HepG2 (cell line): ENCODE results near the gene PRR30.

Source experiments
- CEBPB ChIP-seq: IDR thresholded peaks from 2 replicates; pipeline ENCODE4 v1.6.1; 2011; ENCODE audit warnings: low read depth, low read length, improper control_type of control experiment, borderline replicate concordance
- ETV6 ChIP-seq: sonication (generic); formaldehyde crosslinking; conservative IDR thresholded peaks from 2 replicates; pipeline ENCODE4 v1.4.0; 2020; ENCODE audit warnings: missing genetic modification reagents
- JUN ChIP-seq: sonication (generic); formaldehyde crosslinking; IDR thresholded peaks from 2 replicates; pipeline ENCODE4 v1.4.0; 2020; ENCODE audit warnings: mild to moderate bottlenecking, missing genetic modification reagents
- POGZ ChIP-seq: sonication (generic); formaldehyde crosslinking; IDR thresholded peaks from 2 replicates; pipeline ENCODE4 v1.4.0; 2020; ENCODE audit warnings: mild to moderate bottlenecking, missing genetic modification reagents
- POLR2AphosphoS2 ChIP-seq: IDR thresholded peaks from 2 replicates; pipeline ENCODE4 v1.6.1; 2011; ENCODE audit warnings: low read depth, low read length, improper control_type of control experiment
- REPIN1 ChIP-seq: sonication (generic); formaldehyde crosslinking; IDR thresholded peaks from 2 replicates; pipeline ENCODE4 v1.8.0; 2022; ENCODE audit warnings: missing genetic modification reagents, low read depth, mild to moderate bottlenecking, borderline replicate concordance
- TRIM24 ChIP-seq: sonication (generic); formaldehyde crosslinking; IDR thresholded peaks from 2 replicates; pipeline ENCODE4 v1.8.0; 2022; ENCODE audit warnings: mild to moderate bottlenecking, missing genetic modification reagents
- YY1 ChIP-seq: IDR thresholded peaks from 2 replicates; pipeline ENCODE4 v1.6.1; 2011; ENCODE audit warnings: low read length, low read depth, moderate library complexity, mild to moderate bottlenecking; ENCODE audit not compliant: insufficient read depth, insufficient replicate concordance
- ZBTB1 ChIP-seq: sonication (generic); formaldehyde crosslinking; IDR thresholded peaks from 2 replicates; pipeline ENCODE4 v1.4.0; 2020; ENCODE audit warnings: missing genetic modification reagents, borderline replicate concordance
- ZNF30 ChIP-seq: sonication (generic); formaldehyde crosslinking; IDR thresholded peaks from 2 replicates; pipeline ENCODE4 v1.5.0; 2020; ENCODE audit warnings: mild to moderate bottlenecking, missing genetic modification reagents
- ZNF670 ChIP-seq: sonication (generic); formaldehyde crosslinking; IDR thresholded peaks from 2 replicates; pipeline ENCODE4 v1.8.0; 2022; ENCODE audit warnings: mild to moderate bottlenecking, missing genetic modification reagents, borderline replicate concordance
- TF ChIP-seq, protein P1 (sequence below): sonication (generic); formaldehyde crosslinking; IDR thresholded peaks from 2 replicates; pipeline ENCODE4 v1.5.0; 2020; ENCODE audit warnings: mild to moderate bottlenecking, missing genetic modification reagents, moderate library complexity
- TF ChIP-seq, protein P2 (sequence below): sonication (generic); formaldehyde crosslinking; IDR thresholded peaks from 2 replicates; pipeline ENCODE4 v1.4.0; 2020; ENCODE audit warnings: missing genetic modification reagents
- TF ChIP-seq, protein P3 (sequence below): sonication (generic); formaldehyde crosslinking; IDR thresholded peaks from 2 replicates; pipeline ENCODE4 v1.8.0; 2022; ENCODE audit warnings: mild to moderate bottlenecking, missing genetic modification reagents, borderline replicate concordance

DNA sequence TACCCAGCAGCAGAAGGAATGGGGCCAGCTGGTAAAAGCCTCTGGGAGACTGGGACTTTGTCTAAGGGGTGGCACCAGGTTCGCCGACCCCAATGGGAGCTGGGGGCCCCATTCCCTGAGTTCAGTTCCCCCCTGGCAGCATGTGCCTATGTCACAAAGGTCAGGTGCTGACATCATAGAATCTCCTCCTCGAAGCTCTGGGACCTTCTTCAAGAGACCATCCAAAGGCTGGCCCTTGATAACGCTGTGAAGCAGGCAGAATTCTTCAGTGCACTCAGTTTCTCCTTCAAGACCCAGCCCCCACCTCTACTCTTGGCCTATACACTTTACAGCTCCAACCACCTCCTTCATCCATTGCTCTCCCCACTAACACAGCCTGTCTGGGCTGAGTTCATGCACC lies at the start of gene PRR30:
- TF ChIP-seq CEBPB (no peak), POGZ (CRISPR knock-in tag) (no peak), POLR2AphosphoS2 (no peak), ZBTB1 (CRISPR knock-in tag) (no peak), JUN (CRISPR knock-in tag) (no peak), ZNF30 (CRISPR knock-in tag) (no peak), REPIN1 (no peak), ETV6 (no peak), YY1 (no peak), TRIM24 (no peak), ZNF670 (CRISPR knock-in tag) (no peak)
- TF ChIP-seq, protein P1, sequence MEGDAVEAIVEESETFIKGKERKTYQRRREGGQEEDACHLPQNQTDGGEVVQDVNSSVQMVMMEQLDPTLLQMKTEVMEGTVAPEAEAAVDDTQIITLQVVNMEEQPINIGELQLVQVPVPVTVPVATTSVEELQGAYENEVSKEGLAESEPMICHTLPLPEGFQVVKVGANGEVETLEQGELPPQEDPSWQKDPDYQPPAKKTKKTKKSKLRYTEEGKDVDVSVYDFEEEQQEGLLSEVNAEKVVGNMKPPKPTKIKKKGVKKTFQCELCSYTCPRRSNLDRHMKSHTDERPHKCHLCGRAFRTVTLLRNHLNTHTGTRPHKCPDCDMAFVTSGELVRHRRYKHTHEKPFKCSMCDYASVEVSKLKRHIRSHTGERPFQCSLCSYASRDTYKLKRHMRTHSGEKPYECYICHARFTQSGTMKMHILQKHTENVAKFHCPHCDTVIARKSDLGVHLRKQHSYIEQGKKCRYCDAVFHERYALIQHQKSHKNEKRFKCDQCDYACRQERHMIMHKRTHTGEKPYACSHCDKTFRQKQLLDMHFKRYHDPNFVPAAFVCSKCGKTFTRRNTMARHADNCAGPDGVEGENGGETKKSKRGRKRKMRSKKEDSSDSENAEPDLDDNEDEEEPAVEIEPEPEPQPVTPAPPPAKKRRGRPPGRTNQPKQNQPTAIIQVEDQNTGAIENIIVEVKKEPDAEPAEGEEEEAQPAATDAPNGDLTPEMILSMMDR (CRISPR knock-in tag), result no peak
- TF ChIP-seq, protein P2, sequence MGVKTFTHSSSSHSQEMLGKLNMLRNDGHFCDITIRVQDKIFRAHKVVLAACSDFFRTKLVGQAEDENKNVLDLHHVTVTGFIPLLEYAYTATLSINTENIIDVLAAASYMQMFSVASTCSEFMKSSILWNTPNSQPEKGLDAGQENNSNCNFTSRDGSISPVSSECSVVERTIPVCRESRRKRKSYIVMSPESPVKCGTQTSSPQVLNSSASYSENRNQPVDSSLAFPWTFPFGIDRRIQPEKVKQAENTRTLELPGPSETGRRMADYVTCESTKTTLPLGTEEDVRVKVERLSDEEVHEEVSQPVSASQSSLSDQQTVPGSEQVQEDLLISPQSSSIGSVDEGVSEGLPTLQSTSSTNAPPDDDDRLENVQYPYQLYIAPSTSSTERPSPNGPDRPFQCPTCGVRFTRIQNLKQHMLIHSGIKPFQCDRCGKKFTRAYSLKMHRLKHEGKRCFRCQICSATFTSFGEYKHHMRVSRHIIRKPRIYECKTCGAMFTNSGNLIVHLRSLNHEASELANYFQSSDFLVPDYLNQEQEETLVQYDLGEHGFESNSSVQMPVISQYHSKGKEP, result no peak
- TF ChIP-seq, protein P3, sequence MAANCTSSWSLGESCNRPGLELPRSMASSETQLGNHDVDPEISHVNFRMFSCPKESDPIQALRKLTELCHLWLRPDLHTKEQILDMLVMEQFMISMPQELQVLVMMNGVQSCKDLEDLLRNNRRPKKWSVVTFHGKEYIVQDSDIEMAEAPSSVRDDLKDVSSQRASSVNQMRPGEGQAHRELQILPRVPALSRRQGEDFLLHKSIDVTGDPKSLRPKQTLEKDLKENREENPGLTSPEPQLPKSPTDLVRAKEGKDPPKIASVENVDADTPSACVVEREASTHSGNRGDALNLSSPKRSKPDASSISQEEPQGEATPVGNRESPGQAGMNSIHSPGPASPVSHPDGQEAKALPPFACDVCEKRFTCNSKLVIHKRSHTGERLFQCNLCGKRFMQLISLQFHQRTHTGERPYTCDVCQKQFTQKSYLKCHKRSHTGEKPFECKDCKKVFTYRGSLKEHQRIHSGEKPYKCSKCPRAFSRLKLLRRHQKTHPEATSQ (CRISPR knock-in tag), result no peak
